ENCODE results near the gene P3H3.

The P3H3 gene

DNA sequence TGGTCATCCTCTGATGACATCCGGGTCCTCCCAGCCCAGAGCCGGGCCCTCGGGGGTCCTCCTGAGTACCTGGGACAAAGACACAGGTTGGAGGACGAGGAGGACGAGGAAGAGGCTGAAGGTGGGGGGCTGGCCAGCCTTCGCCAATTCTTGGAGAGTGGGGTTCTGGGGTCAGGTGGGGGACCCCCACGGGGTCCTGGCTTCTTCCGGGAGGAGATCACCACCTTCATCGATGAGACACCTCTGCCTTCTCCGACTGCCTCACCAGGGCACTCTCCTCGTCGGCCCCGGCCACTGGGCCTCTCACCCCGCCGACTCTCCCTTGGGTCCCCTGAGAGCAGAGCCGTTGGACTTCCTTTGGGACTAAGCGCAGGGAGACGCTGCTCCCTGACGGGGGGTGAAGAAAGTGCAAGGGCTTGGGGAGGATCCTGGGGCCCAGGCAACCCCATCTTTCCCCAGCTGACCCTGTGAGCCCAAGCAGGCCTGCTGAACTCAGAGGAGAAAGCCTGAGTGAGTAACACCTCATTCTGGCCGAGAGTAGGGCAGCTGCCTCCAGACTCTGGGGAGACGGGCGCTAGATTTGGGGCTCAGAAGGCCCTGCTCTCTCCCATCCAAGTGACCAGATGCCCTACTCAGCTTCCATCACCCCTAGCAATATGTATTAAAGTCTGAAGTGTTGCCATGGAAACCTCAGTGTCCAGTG, 1.3 kb upstream of the P3H3 start:
- DNase-seq (ENCODE audit: low spot score) = no peak

DNA sequence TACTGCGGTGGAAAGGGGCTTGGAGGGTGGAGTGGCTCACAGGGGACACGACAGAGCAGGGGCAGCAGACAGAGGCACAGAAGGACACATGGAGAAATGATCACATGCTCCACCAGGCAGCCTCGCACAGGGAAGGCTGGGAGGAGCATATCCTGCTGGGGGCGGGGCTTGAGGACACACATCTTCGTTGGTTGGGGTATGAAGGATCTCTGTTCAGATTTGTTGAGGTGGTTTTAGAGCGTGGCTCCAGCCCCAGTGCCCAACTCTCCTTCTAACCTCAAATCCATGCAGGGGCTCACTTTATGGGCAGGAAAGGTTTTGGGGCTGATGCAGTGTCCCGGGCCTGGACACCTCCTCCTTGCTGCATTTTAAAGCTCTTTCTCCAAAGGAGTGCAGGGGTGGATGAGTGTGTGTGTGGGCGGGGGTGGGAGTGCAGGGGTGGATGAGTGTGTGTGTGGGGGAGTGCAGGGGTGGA, 733 bp upstream of the P3H3 start:
- no peak for DNase-seq (ENCODE audit: low spot score)

DNA sequence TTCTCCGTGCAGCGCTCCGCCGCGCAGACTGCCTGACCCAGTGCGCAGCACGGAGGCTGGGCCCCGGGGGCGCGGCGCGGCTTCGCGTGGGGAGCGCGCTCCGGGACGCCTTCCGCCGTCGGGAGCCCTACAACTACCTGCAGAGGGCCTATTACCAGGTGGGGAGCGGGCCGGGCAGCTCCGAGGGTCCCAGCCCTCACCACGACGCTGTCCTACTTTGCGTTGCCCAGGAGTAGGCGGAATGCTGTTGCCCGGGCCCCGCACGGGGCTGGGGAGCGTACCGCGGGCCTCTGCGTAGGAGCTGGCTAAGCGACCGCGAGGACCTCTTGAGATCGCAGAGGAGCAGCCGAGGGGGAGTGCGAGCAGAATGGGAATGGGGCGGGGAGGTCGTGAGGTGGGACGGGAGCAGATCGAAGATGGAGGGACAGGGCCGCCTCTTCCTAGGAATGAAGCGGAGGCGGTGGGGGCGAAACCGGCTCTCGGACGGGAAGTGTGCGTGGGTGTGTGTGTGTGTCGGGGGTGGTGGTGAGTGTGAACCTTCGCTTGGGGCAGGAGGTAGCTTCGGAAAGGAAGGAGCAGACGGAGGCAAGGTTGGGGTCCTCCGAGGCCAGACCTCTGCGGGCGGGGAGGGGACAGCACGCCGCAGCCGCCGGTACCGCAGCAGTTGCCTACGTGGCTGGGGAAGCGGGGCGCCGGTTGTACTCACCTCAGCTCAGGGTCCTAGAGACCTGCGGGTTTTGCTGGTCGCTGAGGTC, 751 bp downstream of the P3H3 start:
- DNase-seq (ENCODE audit: low spot score) = no peak

DNA sequence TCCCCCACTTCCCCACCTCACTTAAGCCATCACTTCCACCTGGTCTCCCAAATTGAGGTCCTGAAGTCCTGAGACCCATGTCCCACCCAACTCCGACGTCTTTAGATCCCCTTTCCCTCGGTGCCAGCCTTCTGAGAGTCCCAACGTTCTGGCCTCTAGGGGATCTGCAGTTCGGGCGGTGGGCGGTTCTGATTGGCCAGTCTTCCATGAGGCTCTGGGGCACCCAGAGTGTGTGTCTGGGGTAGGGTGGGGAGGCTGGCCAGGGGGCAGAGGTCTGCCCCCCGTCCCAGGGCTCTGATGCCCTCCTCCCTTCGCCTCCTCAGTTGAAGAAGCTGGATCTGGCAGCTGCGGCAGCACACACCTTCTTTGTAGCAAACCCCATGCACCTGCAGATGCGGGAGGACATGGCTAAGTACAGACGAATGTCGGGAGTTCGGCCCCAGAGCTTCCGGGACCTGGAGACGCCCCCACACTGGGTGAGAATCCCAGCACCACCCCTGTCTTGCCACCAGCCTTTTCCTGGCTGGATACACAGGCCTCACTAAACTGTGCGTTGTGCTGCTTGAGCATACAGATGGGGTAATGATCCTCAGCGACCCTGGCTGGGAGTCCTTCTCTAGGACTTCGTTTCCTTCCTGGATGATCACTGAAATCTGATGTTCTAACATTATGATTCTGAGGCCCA, 1.5 kb downstream of the P3H3 start:
- no peak for DNase-seq (ENCODE audit: low spot score)

DNA sequence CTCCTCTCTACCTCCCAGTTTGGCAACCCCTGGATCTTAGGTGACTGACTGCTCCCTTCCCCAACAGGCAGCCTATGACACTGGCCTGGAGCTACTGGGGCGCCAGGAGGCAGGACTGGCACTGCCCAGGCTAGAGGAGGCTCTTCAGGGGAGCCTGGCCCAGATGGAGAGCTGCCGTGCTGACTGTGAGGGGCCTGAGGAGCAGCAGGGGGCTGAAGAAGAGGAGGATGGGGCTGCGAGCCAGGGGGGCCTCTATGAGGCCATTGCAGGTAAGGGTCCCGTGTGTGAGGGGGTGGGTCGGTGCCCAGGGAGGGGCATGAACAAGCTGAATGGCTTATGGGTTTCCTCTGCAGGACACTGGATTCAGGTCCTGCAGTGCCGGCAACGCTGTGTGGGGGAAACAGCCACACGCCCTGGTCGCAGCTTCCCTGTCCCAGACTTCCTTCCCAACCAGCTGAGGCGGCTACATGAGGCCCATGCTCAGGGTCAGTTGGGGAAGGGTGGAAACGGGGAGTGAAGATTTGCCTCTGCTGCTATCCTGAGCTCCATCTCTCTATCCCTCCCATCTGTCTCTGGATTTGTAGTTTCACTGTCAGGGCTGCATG, 2.2 kb downstream of the P3H3 start:
- DNase-seq (ENCODE audit: low spot score) = no peak

DNA sequence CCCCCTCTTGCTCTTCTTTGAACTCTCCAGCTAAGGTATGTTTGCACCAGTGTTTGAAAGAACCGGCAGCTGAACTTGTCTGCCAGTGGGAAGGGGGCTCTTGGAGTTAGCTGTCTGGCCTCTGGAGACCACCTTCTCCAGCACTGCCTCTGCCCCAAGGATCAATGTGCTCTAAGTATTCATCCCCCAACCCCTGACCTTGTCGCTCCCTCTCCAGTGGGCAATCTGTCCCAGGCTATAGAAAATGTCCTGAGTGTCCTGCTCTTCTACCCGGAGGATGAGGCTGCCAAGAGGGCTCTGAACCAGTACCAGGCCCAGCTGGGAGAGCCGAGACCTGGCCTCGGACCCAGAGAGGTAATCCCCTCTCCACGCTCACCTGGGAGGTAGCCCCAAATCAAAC, 2.8 kb downstream of the P3H3 start:
- no peak for DNase-seq (ENCODE audit: low spot score)

DNA sequence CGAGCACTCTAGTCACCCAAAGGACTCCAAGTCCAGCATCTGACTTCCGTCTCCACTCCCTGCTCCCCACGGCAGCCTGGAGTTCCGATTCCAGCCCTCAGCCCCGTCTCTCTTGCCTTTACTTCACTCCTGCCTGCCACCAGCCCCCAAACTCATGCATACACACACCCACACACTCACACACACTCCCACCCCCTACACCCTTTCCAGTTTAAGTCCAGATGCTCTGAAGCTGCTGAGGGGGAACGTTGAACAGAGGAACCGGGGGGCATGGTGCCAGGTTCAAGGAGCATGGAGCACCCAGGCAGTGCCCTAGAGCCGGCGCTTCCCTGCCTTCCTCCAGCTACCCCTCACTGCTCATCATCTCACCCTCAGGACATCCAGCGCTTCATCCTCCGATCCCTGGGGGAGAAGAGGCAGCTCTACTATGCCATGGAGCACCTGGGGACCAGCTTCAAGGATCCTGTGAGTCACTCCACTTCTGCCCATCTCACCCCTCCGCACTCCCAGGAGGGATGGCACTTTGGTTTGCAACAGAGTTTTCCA, 3.3 kb downstream of the P3H3 start:
- DNase-seq (ENCODE audit: low spot score) = no peak

DNA sequence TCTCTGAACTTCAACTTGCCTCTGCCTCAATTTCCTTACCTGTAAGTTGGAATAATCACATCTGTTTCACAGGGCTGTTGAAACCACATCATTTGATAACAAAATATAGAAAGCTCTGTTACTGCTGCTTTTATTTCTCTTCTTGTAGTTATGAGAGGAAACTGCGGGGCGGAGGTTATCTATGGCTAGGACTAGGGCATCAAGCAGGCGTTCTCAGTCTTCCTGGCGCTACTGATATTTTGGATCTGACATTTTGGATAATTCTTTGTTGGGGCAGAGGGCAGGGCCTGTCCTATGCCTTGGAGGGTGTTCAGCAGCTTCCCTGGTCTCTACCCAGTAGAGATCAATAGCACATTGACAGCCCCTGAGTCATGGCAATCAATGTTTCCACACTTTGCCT, 3.9 kb downstream of the P3H3 start:
- DNase-seq (ENCODE audit: low spot score) = no peak

DNA sequence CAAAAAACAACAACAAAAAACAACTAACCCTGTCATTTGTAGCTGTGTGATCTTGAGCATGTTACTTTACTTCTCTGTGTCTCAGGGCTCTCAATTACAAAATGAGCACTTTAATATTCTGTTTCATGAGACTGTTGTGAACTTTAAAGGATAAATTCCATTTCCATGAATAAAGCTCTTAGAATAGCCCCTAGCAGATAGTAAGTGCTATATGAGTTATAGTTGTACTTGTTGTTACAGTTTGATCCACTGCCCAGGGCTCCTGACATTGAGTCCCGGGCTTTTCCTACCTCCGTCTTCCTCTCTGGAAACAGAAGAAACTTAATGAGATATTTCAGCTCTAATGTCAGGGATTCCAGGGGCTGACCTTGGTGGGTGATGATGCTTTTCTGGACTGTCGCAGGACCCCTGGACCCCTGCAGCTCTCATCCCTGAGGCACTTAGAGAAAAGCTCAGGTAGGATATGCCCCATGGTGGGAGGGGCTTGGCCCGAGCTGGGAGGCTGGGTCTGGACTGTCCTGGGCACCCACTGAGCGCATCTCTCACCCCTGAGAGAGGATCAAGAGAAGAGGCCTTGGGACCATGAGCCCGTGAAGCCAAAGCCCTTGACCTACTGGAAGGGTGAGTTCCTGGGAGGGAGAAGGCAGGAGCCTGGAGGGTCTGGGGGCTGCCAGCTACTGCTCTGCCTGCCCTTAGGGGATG, 5.1 kb downstream of the P3H3 start:
- DNase-seq (ENCODE audit: low spot score) = no peak

DNA sequence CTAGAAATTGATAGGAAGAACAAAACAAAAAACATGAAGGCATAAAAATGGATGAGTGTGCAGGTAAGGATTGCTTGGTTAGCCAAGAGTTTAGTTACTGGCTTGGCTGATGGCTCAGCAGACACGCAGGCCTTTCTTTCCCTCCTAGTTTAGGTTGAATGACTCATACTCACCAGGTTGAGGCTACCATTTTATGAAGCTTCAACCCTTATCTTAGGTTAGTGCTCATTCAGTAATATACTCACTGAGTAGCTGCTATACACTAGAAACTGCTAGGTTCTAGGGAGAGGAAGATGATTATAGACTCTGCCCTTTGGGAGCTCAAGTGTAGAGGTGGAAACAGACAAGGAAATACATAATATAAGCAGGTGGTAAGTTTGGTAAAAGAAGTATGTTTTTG, 6.0 kb downstream of the P3H3 start:
- DNase-seq (ENCODE audit: low spot score) = no peak

DNA sequence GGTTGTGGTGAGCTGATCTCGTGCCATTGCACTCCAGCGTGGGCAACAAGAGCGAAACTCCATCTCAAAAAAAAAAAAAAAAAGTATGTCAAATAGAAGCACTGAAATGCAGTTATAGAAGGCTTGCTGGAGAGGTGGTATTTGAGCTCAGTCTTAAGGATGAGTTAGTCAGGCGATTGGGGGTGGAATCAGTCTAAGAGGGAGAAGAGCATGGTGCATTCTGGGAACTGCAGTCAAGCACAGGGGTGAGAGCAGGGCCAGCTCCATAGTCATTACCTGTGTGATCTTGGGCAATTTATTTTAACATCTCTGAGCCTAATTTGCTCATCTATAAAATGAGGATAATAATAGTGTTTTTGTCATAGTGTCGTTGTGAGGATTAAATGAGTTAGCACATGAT, 6.7 kb downstream of the P3H3 start:
- DNase-seq (ENCODE audit: low spot score) = no peak

DNA sequence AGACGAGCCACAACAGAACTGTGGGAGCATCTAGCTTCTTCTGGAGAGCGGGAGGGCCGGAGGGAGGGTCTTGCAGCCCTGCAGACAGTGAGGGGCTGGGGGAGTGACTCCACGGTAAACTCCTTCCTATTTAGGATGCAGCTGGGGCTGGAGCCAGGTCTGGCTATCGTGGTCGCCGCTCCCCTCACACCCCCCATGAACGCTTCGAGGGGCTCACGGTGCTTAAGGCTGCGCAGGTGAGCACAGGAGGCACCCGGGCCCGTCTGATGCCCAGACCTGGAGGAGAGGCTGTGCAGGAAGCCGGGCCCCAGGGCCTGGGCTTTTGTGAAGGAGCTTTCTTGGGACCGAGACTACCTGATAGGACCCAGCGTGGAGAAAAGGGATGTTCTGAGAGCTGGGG, 8.6 kb downstream of the P3H3 start:
- DNase-seq (ENCODE audit: low spot score) = no peak

DNA sequence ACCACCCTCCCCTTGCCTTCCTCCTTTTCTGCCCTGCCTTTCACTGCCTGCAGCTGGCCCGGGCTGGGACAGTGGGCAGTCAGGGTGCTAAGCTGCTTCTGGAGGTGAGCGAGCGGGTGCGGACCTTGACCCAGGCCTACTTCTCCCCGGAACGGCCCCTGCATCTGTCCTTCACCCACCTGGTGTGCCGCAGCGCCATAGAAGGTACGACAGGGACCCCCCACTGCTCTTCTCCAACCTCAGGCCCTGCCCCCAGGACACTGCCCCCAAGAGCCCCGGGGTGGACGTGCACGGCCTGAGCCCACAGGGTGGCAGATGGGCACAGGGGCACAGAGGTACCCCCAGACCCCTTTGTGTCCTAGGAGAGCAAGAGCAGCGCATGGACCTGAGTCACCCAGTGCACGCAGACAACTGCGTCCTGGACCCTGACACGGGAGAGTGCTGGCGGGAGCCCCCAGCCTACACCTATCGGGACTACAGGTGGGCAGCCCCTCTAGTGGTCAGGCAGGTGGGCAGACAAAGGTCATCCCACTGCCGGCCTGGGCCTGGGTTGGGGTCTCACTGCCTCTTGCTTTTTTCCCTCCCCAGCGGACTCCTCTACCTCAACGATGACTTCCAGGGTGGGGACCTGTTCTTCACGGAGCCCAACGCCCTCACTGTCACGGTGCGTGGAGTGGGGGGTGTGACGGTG, 9.3 kb downstream of the P3H3 start:
- DNase-seq (ENCODE audit: low spot score) = no peak

DNA sequence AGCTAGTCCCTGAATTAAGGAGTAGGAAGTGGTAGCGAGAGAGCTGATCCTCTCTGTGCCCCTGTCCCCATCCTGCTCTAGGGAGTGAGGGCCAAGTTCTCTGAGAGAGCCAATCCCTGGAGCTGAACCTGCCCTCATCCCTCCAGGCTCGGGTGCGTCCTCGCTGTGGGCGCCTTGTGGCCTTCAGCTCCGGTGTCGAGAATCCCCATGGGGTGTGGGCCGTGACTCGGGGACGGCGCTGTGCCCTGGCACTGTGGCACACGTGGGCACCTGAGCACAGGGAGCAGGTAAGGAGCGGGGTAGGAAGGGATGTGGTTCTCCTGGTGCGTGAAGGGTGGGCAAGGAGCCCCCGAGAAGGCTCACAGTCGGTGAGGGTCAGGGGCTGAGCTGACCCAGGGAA, 10.6 kb downstream of the P3H3 start:
- DNase-seq (ENCODE audit: low spot score) = no peak

DNA sequence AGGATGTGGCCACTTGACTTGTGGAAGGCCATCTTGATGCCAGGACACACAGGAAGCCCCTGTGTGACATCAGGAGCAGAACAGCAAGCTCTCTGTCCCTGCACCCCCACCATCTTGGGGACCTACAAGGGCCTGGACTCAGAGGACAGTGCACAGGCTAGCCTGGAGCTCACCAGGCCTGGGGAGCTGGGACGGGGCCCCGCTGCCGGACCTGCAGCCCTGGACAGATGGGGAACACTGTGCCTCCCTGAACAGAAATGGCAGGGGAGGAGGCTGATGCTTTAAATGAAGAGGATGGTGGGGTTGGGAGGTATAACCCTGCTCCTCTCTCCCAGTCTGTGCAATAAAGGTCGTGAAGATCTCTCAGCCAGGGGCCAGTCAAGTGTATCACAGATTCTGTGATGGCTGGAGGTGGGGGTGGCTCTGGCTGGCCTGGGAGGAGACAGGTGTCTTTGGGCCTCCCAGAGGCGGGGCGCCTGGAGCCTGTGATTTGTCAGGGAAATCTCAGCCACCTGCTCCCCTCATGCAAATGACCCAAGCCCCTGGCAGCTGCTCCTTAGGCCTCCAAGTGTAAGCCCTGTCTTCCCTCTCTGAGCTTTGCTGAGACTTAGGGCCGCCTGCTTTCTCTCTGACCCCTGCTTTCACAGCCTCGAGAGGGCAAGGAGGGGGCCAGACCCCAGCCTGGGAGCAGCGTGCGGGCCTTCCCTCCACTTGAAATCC, 11.4 kb downstream of the P3H3 start:
- DNase-seq (ENCODE audit: low spot score) = no peak

DNA sequence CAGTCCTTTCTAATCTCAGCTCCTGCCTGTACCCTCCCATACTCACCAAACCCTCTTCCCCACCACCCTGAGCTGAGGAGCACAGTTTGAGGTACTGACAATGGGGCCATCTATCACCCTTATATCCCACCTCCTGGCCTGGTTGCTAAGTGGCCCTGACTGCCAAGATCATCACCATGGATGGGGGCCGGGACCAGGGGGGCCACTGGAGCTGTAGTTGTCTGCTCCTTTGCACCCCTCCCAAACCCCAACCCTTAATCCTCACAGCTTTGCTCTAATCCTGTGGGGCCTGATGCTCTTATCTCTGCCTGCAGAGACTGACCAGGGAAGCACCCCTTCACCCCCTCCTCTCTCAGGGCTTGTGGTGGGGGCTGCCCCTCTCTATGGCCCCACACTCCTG, 12.1 kb downstream of the P3H3 start:
- DNase-seq (ENCODE audit: low spot score) = no peak

DNA sequence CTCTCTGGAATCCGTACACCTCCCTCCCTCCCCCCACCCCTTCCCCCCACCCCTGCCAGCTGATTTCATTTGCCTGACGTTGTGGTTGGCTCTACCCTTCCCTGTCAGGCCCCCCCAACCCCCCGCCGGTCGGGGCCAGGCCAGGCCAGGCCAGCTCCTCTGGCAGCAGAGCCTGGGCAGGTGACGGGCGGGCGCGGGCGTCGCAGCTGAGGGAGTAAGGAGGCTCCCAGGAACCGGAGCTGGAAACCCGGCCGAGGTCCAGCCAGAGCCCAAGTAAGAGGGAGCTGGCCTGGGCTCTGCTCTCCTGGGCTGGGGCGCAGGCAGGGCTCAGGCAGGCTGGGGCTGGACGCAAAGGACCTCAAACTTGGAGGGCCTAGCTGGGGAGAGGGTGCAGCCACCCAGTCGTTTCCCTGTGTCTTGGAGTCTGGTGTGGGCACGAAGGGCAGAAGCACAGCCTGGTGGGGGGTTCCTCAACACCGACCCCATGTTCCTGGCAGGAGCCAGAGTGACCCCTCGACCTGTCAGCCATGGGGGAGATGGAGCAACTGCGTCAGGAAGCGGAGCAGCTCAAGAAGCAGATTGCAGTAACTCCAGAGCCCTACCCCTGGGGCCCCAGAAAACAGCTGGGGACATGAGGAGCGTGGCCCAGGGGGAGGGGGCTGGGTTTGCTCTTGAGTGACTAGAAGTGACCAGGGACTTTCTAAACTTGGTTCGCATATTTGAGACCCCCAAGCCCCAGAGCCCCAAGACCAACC, 12.7 kb downstream of the P3H3 start, which contains the start of gene GNB3:
Gene GNB3 (plus strand): TSS at position 165 of the 755 bp plus-strand sequence. CDS start 363 bp downstream, at position 528.
- no peak for DNase-seq (ENCODE audit: low spot score)

DNA sequence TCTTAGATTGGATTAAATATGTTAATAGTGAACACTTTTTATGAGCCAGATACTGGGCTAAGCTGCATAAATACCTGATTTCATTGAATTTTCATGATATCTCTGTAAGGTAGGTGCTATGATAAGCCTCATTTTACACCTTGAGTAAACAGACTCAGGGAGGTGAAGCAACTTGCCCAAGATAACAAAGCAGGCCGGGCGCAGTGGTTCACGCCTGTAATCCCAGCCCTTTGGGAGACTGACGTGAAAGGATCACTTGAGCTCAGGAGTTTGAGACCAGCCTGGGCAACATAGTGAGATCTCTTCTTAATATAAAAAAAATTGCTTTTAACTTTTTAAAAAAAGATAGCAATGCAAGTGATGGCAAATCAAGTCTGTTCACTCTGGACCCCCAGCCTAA, 13.9 kb downstream of the P3H3 start:
- no peak for DNase-seq (ENCODE audit: low spot score)

DNA sequence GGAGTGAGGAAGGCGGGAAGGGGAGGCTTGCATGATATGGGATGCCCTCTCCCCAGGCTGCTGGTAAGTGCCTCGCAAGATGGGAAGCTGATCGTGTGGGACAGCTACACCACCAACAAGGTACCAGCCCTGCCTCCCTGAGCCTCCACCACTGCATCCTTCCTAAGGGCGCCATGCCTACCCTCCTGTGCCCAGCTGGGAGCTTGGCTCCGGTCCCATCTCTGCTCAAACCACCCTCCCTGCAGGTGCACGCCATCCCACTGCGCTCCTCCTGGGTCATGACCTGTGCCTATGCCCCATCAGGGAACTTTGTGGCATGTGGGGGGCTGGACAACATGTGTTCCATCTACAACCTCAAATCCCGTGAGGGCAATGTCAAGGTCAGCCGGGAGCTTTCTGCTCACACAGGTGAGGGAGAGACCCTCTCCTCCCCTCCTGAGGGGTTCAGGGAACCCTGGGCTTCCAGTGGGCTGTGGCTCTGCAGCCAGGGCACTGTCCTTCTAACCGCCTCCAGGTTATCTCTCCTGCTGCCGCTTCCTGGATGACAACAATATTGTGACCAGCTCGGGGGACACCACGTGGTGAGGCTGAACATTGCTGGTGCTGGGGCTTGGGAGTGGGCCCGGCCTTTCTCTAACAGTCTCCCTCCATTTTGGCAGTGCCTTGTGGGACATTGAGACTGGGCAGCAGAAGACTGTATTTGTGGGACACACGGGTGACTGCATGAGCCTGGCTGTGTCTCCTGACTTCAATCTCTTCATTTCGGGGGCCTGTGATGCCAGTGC, 15.1 kb downstream of the P3H3 start:
- DNase-seq (ENCODE audit: low spot score) = no peak
